GM12874 (cell line): Measurements from ENCODE around the gene PPP1R13B.

Experiments
- CTCF ChIP-seq: IDR thresholded peaks from 2 replicates; pipeline ENCODE4 v1.5.1; 2011; ENCODE audit warnings: low read depth, mild to moderate bottlenecking, control low read depth, low read length, moderate library complexity; ENCODE audit not compliant: insufficient read depth

The PPP1R13B gene

GRCh38 chr14:103832046-103832445 is 15.3 kb downstream of the PPP1R13B start:
- no peak for TF ChIP-seq CTCF

- TF ChIP-seq CTCF = no peak
Measured at GRCh38 chr14:103830511-103831270, 16.7 kb downstream of the PPP1R13B start.

- TF ChIP-seq CTCF = no peak
Measured at GRCh38 chr14:103828315-103828967, 18.9 kb downstream of the PPP1R13B start.

- TF ChIP-seq CTCF = no peak
Measured at GRCh38 chr14:103825101-103825500, 22.3 kb downstream of the PPP1R13B start.

- no peak for TF ChIP-seq CTCF
Measured at GRCh38 chr14:103820908-103821307, 26.5 kb downstream of the PPP1R13B start.

- TF ChIP-seq CTCF = no peak
Measured at GRCh38 chr14:103820382-103820781, 27.0 kb downstream of the PPP1R13B start.

GRCh38 chr14:103819503-103820307 is 27.7 kb downstream of the PPP1R13B start:
- no peak for TF ChIP-seq CTCF
